HG02610 (cell line): Measurements from ENCODE around the gene PMCH.
"Not testable (repeated sequence)": the region's sequence is repeated elsewhere in the genome, so short reads cannot be mapped to it uniquely, and the experiment has no call there.

Experiments used
- ATAC-seq: cut with Tn5 transposase; IDR thresholded peaks from one replicate; pipeline ENCODE4 v1.9.1; 2021; ENCODE audit warnings: mild to moderate bottlenecking, moderate library complexity; ENCODE audit not compliant: unreplicated experiment

PMCH gene, protein sequence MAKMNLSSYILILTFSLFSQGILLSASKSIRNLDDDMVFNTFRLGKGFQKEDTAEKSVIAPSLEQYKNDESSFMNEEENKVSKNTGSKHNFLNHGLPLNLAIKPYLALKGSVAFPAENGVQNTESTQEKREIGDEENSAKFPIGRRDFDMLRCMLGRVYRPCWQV

GRCh38 chr12:102197789-102198188 lies at the start of gene PMCH:
Gene PMCH (minus strand): TSS chr12:102197833. CDS start chr12:102197770, 63 bp downstream.
- peak; percentile 83 for ATAC-seq

- ATAC-seq: not testable (repeated sequence)
Measured at GRCh38 chr12:102240859-102241258, 43.2 kb upstream of the PMCH start.

- ATAC-seq: no peak
Measured at GRCh38 chr12:102234599-102234998, 37.0 kb upstream of the PMCH start.

DNA sequence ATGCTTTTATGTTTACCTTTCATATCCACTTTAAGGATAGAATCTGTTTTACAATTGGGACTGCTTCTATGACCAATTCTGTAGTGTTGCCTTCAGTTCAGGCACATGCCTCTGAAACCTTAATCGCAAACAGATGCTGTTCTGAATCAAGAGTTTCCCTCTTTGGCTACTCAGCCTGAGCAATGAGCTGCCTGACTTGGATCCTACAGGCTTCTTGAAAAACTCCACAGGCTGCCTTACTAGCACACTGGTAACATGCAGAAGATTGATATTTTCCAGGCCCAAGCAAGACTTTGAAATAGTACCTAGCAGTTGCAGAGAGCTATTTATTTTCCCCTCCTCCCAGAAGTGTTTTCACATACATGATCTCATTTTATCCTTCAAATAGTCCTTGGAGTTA lies 34.8 kb upstream of the PMCH start:
- no peak for ATAC-seq

DNA sequence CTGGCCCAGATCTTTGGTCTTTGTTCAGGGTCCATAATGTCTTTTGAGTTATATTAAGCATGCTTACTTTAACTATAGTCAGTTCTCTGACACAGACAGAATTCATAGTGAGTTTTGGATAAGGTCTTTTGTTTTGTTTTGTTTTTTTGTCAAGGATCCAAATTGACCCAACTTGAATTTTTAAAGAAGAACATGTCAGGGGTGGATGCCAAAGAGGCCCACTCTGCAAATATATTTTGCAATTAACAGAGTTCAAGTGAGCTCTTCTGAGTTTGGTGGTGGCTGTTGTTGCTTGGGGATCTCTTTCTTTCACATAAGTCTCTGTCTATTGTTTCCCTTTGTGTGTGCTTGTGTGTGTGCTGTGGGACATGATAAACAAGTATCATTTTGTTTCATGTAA lies 34.4 kb upstream of the PMCH start:
- ATAC-seq: no peak

GRCh38 chr12:102227954-102228353 lies 30.3 kb upstream of the PMCH start:
- no peak for ATAC-seq

GRCh38 chr12:102220736-102221135 lies 23.1 kb upstream of the PMCH start:
- no peak for ATAC-seq

- no peak for ATAC-seq
Measured at GRCh38 chr12:102215992-102216691, 18.5 kb upstream of the PMCH start.

DNA sequence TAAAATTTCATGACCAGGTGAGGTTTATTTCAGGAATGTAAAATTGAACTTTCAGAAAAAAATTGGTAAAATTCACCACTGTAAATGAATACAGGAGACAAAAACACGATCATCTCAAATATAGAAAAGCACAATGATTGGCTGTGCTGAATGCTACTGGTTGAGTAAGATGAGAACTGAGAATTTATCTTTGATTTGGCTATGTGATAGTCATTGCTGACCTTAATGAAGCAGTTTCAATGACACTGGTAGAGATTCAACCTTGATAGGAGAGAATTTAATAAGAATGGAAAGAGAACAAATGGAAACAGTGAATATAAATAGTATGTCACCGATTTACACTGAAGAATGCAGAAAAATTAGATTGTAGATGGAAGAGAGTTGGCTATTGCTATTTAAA lies 6.4 kb upstream of the PMCH start:
- ATAC-seq: no peak

DNA sequence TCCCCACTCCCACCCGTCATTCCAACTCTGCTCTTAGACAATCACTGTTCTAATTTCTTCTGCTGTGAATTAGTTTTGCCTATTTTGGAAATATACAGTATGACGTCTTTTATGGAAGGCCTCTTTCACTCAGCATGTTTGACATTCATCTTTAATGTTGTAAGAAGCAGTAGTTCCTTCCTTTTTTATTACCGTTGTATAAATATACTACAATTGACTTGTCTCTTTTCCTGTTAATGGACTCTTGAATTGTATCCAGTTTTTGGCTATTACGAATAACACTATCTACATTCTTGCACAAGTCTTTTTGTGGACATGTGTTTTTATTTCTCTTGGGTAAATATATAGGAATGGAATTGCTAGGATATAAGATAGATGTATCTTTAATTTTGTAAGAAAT lies 4.9 kb upstream of the PMCH start:
- no peak for ATAC-seq

DNA sequence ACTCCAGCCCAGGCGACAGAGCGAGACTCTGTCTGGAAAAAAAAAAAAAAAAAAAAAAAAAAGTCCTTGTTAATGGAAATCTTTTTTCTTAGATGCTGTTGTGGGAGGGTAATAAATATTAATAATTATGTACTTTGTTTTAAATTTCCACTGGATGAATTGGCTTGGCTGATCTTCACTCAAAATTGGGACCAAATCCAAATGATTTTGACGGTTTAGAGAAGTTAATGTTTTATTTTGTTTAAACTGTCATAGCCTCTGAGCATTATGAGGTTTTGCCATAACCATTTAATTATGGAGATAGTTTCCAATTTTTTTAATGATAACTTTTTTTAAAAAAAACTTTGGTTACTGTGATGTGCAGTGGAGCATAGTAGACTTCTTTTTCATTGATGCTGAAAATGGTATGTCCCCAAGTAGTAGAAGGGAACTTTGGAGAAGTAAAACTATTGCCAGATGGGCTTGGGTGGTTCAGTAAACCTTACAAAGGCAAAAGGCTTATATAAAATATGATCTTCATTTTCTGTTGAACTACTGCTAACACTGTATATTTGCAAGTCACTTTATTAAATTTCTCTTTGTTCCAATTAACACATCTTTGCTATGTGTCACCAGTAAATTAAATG lies 3.9 kb upstream of the PMCH start:
- no peak for ATAC-seq

- ATAC-seq: no peak
Measured at GRCh38 chr12:102195826-102196225, 1.8 kb downstream of the PMCH start.

GRCh38 chr12:102182635-102183034 lies 15.0 kb downstream of the PMCH start:
- no peak for ATAC-seq

- no peak for ATAC-seq
Measured at GRCh38 chr12:102174761-102175160, 22.9 kb downstream of the PMCH start.

DNA sequence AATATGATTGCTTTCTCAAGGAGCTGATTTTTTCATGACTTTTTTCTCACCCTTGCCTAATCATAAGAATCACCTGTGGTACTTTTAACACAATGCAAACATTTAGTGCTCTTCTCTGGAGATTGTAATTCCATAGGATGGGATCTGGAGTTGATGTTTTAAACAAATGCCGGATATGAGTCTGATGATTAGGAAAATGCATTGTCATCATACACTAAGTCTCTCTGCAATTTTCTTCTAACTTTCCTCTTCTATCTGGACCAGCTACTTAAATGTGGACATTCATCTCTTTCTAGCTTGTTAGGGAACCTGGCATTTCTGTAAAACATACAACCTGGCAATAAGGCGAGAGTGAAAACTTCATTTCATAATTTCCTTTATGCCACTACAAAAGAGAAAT lies 23.5 kb downstream of the PMCH start:
- no peak for ATAC-seq

GRCh38 chr12:102172436-102172835 lies 25.2 kb downstream of the PMCH start:
- ATAC-seq: no peak

DNA sequence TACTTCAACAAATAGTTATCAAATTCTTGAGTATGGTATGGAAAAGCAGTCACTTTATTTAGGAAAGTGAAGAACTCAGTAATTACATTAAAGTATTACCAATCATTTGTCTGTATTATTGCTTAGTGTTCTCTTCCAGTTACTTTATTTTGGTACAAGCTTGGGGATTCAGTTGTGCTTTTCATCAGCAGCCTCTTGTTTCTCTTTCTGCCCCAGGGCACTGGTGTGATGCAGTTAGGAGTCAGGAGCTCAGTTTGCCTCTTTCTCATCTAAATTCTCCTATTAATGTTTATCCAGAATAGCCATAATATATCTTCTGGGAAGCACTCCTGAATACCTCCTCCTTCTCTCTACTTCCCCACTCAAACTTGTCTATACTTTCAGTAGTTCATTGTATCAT lies 25.7 kb downstream of the PMCH start:
- ATAC-seq: no peak

DNA sequence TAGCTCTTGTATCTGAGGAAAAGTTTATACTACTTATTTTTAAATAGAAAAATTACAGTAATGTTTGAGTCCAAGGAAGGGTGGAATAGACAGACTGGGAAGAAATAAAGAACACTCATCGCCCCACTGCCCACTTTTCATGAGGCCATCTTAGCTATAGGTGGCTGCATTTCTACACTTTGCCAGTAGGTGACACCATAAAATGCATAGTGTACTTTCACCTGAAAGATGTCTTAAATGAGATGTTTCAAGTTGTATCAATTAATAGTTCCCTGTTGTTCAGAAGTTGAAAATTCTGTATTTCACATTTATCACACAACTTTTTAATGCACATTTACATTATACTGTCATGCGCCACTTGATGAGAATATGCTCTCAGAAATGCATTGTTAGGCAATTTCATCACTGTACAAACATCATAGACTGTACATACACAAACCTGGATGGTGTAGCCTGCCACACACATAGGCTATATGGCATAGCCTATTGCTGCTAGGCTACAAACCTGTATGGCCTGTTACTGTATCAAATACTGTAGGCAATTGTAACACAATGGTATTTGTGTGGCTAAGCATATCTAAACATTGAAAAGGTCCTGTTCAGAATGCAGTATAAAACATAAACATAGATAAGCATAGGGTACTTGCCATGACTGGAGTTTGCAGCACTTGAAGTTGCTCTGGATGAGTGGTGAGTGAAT lies 27.6 kb downstream of the PMCH start:
- ATAC-seq: no peak

- peak; percentile 90 for ATAC-seq
Measured at GRCh38 chr12:102167821-102168604, 29.6 kb downstream of the PMCH start.

DNA sequence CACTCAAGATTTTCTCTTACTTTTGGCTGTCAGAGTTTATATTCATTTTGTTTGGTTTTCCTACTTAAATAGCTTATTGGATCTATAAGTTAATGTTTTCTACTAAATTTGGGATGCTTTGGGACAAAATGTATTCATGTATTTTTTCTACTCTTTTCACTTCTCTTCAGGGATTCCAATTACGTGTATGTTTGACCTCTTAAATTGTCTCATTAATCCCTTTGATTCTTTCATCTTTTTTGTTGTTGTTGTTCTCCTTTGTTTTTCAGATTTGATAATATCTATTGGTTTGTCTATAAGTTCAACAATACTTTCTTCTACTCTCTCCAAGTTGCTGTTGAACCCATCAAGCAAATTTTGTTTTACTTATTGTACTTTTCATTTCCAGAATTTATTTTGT lies 34.2 kb downstream of the PMCH start:
- no peak for ATAC-seq

- ATAC-seq: not testable (repeated sequence)
Measured at GRCh38 chr12:102155206-102155605, 42.4 kb downstream of the PMCH start.
